B cell (primary cell): Measurements from ENCODE around the gene DDX24.

ENCODE experiments used
- CTCF ChIP-seq: fragments of 200-600 bp; IDR thresholded peaks from one replicate; pipeline ENCODE4 v1.8.0; 2022; ENCODE audit warnings: antibody characterized with exemption, mild to moderate bottlenecking
- EZH2 ChIP-seq: IDR thresholded peaks from 2 replicates; pipeline ENCODE4 v1.6.1; 2012; ENCODE audit warnings: borderline replicate concordance, low read depth, mild to moderate bottlenecking, moderate library complexity, low read length; ENCODE audit not compliant: insufficient read depth, poor library complexity, severe bottlenecking

GRCh38 chr14:94115058-94115591 is 34.1 kb upstream of the DDX24 start:
- TF ChIP-seq EZH2 (no peak), CTCF (no peak)
